ENCODE measurements around the gene RBPMS2. TPM values are rescaled to one million over a fixed set of nuclear protein-coding genes. Genes with fewer than 3 reads are reported as not detected.

RBPMS2 gene
- polyA plus RNA-seq, 1 donor (not counting 4 experiments of a cell fraction or from before 2014, with no cell fraction given): not detected

GRCh38 chr15:64809649-64810496, 34.5 kb upstream of the RBPMS2 start:
- Histone ChIP-seq H4K20me1 (ENCODE audit: control insufficient read depth, extremely low read depth, insufficient read depth, low read length) (no peaks in the 10 kb centered on the region), H3K9ac (ENCODE audit: control insufficient read depth, extremely low read depth, insufficient read depth, low read length) (no peak overlapping the region), H3K27ac (ENCODE audit: control insufficient read depth, insufficient read depth, low read length) (no peak overlapping the region), H3K4me3 (ENCODE audit: control insufficient read depth in 2 of 3, extremely low read depth in 1 of 3, insufficient read depth in 2 of 3, low read depth in 1 of 3, low read length in 3 of 3) (no peak overlapping the region), H3K9me1 (ENCODE audit: control insufficient read depth, extremely low read depth, insufficient read depth, low read length) (no peaks in the 10 kb centered on the region), H3K79me2 (ENCODE audit: control insufficient read depth, insufficient read depth, low read length) (no peaks in the 10 kb centered on the region), H3K9me3 (ENCODE audit: control insufficient read depth, low read depth, low read length) (no peaks in the 10 kb centered on the region), H3K4me1 (ENCODE audit: control insufficient read depth, extremely low read depth, insufficient read depth, low read length) (peaks cover 4% of the 10 kb centered on the region), H3K4me2 (ENCODE audit: control insufficient read depth, extremely low read depth, insufficient read depth, low read depth, low read length) (no peak overlapping the region), H2AFZ (ENCODE audit: control insufficient read depth, low read length) (no peak overlapping the region), H3K36me3 (ENCODE audit: control insufficient read depth in 2 of 2, extremely low read depth in 1 of 2, insufficient read depth in 2 of 2, low read length in 2 of 2) (no peaks in the 10 kb centered on the region), H3K27me3 (ENCODE audit: control insufficient read depth, extremely low read depth, insufficient read depth, low read length) (no peaks in the 10 kb centered on the region)
- dilution Hi-C loops (cut with MboI; ENCODE audit: extremely low pct_ligation_motif_present, low sequenced_read_pairs): no loop called here
- no peak for TF ChIP-seq EZH2 (IDR thresholded peaks at IDR 0.05; ENCODE audit: low read length)
- TF ChIP-seq CTCF (optimal IDR thresholded peaks at IDR 0.05 in 1 of 3, IDR thresholded peaks at IDR 0.05 in 1 of 3, conservative IDR thresholded peaks at IDR 0.05 in 1 of 3; ENCODE audit: extremely low read depth in 1 of 3, insufficient read depth in 2 of 3, low read length in 3 of 3): peak; percentile 91 to 94 (median 92)
- peak; percentile 32 for FAIRE-seq
- no peak for DNase-seq (ENCODE audit: low read depth, low spot score)

DNA sequence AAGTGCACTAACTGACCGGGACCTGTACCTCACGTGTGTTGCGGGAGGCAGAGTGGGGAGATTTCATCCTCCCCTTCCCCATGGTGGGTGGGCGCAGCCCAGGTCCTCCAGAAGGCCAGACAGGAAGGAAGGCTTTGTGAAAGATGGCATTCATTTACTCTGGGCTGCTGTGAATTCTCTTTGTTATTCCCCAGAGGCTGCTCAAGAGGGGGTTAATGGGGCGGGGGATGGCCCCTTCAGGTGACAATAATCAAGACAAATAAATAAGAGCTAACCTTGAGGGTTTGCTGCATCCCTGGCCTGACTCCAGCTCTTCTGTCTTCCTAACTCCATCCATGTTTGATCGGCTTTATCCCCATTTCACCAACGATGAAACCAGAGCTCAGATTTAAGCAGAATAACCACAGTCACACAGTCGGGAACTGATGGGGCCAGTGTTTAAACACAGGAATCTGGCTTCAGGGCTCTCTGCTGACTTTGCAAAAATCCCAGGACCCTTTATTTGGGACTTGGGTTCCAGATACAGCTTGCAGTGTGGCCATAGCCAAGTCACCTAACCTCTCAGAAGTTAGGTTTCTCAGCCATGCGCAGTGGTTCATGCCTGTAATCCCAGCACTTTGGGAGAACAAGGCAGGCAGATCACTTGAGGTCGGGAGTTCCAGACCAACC, 33.5 kb upstream of the RBPMS2 start:
- Histone ChIP-seq H3K4me3 (ENCODE audit: control insufficient read depth in 2 of 3, extremely low read depth in 1 of 3, insufficient read depth in 2 of 3, low read depth in 1 of 3, low read length in 3 of 3) (no peak overlapping the region), H3K27ac (ENCODE audit: control insufficient read depth, insufficient read depth, low read length) (no peak overlapping the region), H3K27me3 (ENCODE audit: control insufficient read depth, extremely low read depth, insufficient read depth, low read length) (no peaks in the 10 kb centered on the region), H3K4me1 (ENCODE audit: control insufficient read depth, extremely low read depth, insufficient read depth, low read length) (peaks cover 4% of the 10 kb centered on the region), H2AFZ (ENCODE audit: control insufficient read depth, low read length) (no peak overlapping the region), H3K4me2 (ENCODE audit: control insufficient read depth, extremely low read depth, insufficient read depth, low read depth, low read length) (no peak overlapping the region), H3K36me3 (ENCODE audit: control insufficient read depth in 2 of 2, extremely low read depth in 1 of 2, insufficient read depth in 2 of 2, low read length in 2 of 2) (no peaks in the 10 kb centered on the region), H3K9me3 (ENCODE audit: control insufficient read depth, low read depth, low read length) (no peaks in the 10 kb centered on the region), H3K9ac (ENCODE audit: control insufficient read depth, extremely low read depth, insufficient read depth, low read length) (no peak overlapping the region), H3K9me1 (ENCODE audit: control insufficient read depth, extremely low read depth, insufficient read depth, low read length) (no peaks in the 10 kb centered on the region), H3K79me2 (ENCODE audit: control insufficient read depth, insufficient read depth, low read length) (no peaks in the 10 kb centered on the region), H4K20me1 (ENCODE audit: control insufficient read depth, extremely low read depth, insufficient read depth, low read length) (no peaks in the 10 kb centered on the region)
- DNase-seq (ENCODE audit: low read depth, low spot score) (no peak), FAIRE-seq (no peak)
- TF ChIP-seq EZH2 (IDR thresholded peaks at IDR 0.05; ENCODE audit: low read length) (no peak), CTCF (optimal IDR thresholded peaks at IDR 0.05 in 1 of 3, IDR thresholded peaks at IDR 0.05 in 1 of 3, conservative IDR thresholded peaks at IDR 0.05 in 1 of 3; ENCODE audit: extremely low read depth in 1 of 3, insufficient read depth in 2 of 3, low read length in 3 of 3) (no peak)
- dilution Hi-C loops (cut with MboI; ENCODE audit: extremely low pct_ligation_motif_present, low sequenced_read_pairs): no loop called here

Measured in keratinocyte (primary cell).